Duodenal mucosa (tissue), 2 donors: ENCODE results near the gene GPR4.

Source experiments
- H3K27ac ChIP-seq: one replicate; pipeline ENCODE4 v1.7.0; 2013; ENCODE audit warnings: low read depth, low read length
- H3K27me3 ChIP-seq, 2 donors: one replicate each; pipeline ENCODE4 v1.7.0; 2013; ENCODE audit warnings: low read length in 2 of 2, control low read depth in 1 of 2; ENCODE audit not compliant: insufficient read depth in 2 of 2, control insufficient read depth in 1 of 2
- H3K36me3 ChIP-seq, 2 donors: one replicate each; pipeline ENCODE4 v1.7.0; 2013; ENCODE audit warnings: low read length in 2 of 2, control low read depth in 1 of 2; ENCODE audit not compliant: insufficient read depth in 2 of 2, control insufficient read depth in 1 of 2
- H3K4me1 ChIP-seq, 2 donors: one replicate each; pipeline ENCODE4 v1.7.0; 2013; ENCODE audit warnings: low read length in 2 of 2, control low read depth in 1 of 2; ENCODE audit not compliant: insufficient read depth in 2 of 2, control insufficient read depth in 1 of 2
- H3K4me3 ChIP-seq, 2 donors: one replicate each; pipeline ENCODE4 v1.7.0; 2013; ENCODE audit warnings: low read length in 2 of 2, low read depth in 1 of 2
- H3K9ac ChIP-seq, 2 donors: one replicate each; pipeline ENCODE4 v1.7.0; 2013; ENCODE audit warnings: low read length in 2 of 2, low read depth in 1 of 2
- H3K9me3 ChIP-seq, 2 donors: one replicate each; pipeline ENCODE4 v1.7.0; 2013; ENCODE audit warnings: low read length in 2 of 2, control low read depth in 1 of 2; ENCODE audit not compliant: control insufficient read depth in 1 of 2

Gene GPR4

GRCh38 chr19:45575216-45575615 is 26.8 kb downstream of the GPR4 start:
- peaks cover 14 to 15% of the 10 kb centered on the region in 2 donors for H3K4me1 ChIP-seq
- H3K27me3 ChIP-seq = no peaks in the 10 kb centered on the region
- H3K4me3 ChIP-seq = no peak overlapping the region
- H3K27ac ChIP-seq = no peak overlapping the region
- H3K9ac ChIP-seq = no peak overlapping the region
- H3K36me3 ChIP-seq = peaks cover 0 to 3% of the 10 kb centered on the region in 2 donors
- H3K9me3 ChIP-seq = no peaks in the 10 kb centered on the region

- Histone ChIP-seq H3K9ac (no peak overlapping the region), H3K36me3 (peaks cover 0 to 3% of the 10 kb centered on the region in 2 donors), H3K27me3 (no peaks in the 10 kb centered on the region), H3K27ac (no peak overlapping the region), H3K9me3 (no peaks in the 10 kb centered on the region), H3K4me1 (peaks cover 17 to 19% of the 10 kb centered on the region in 2 donors), H3K4me3 (no peak overlapping the region)
Measured at GRCh38 chr19:45574526-45574925, 27.5 kb downstream of the GPR4 start.

GRCh38 chr19:45571457-45572220 is 30.4 kb downstream of the GPR4 start:
- H3K27ac ChIP-seq = no peak overlapping the region
- peaks cover 16 to 18% of the 10 kb centered on the region in 2 donors for H3K4me1 ChIP-seq
- no peak overlapping the region for H3K4me3 ChIP-seq
- H3K9me3 ChIP-seq = no peaks in the 10 kb centered on the region
- H3K36me3 ChIP-seq = peaks cover 0 to 3% of the 10 kb centered on the region in 2 donors
- H3K9ac ChIP-seq = no peak overlapping the region
- H3K27me3 ChIP-seq = no peaks in the 10 kb centered on the region

GRCh38 chr19:45569619-45570421 is 32.2 kb downstream of the GPR4 start:
- Histone ChIP-seq H3K9ac (no peak overlapping the region), H3K9me3 (no peaks in the 10 kb centered on the region), H3K36me3 (peaks cover 0 to 3% of the 10 kb centered on the region in 2 donors), H3K27ac (no peak overlapping the region), H3K4me3 (no peak overlapping the region), H3K27me3 (no peaks in the 10 kb centered on the region), H3K4me1 (peaks cover 14 to 18% of the 10 kb centered on the region in 2 donors)

- Histone ChIP-seq H3K36me3 (peaks cover 0 to 3% of the 10 kb centered on the region in 2 donors), H3K9ac (no peak overlapping the region), H3K9me3 (no peaks in the 10 kb centered on the region), H3K4me3 (no peak overlapping the region), H3K27ac (no peak overlapping the region), H3K27me3 (no peaks in the 10 kb centered on the region), H3K4me1 (peaks cover 14 to 18% of the 10 kb centered on the region in 2 donors)
Measured at GRCh38 chr19:45568732-45569131, 33.3 kb downstream of the GPR4 start.

GRCh38 chr19:45567609-45568008 is 34.4 kb downstream of the GPR4 start:
- H3K27ac ChIP-seq = no peak overlapping the region

GRCh38 chr19:45564131-45564780 is 37.8 kb downstream of the GPR4 start:
- H3K9me3 ChIP-seq = no peaks in the 10 kb centered on the region
- H3K9ac ChIP-seq = peak overlapping the region in 1 of 2 donors; percentile 38
- H3K27ac ChIP-seq = no peak overlapping the region
- peaks cover 3% of the 10 kb centered on the region in 2 donors for H3K36me3 ChIP-seq
- no peaks in the 10 kb centered on the region for H3K27me3 ChIP-seq
- peaks cover 9 to 13% of the 10 kb centered on the region in 2 donors for H3K4me1 ChIP-seq
- H3K4me3 ChIP-seq = no peak overlapping the region

More at GRCh38 chr19:45567609-45568008, 34.4 kb downstream of the GPR4 start:
- Histone ChIP-seq H3K9ac (no peak overlapping the region), H3K36me3 (no peaks in the 10 kb centered on the region), H3K9me3 (no peaks in the 10 kb centered on the region), H3K4me1 (peaks cover 14 to 18% of the 10 kb centered on the region in 2 donors), H3K4me3 (no peak overlapping the region), H3K27me3 (no peaks in the 10 kb centered on the region)

- H3K27ac ChIP-seq = no peak overlapping the region
- H3K9ac ChIP-seq = no peak overlapping the region
- H3K27me3 ChIP-seq = no peaks in the 10 kb centered on the region
- H3K9me3 ChIP-seq = no peaks in the 10 kb centered on the region
- no peaks in the 10 kb centered on the region for H3K4me1 ChIP-seq
- peaks cover 3 to 8% of the 10 kb centered on the region in 2 donors for H3K36me3 ChIP-seq
- no peak overlapping the region for H3K4me3 ChIP-seq
Measured at GRCh38 chr19:45560686-45561085, 41.3 kb downstream of the GPR4 start.

GRCh38 chr19:45560038-45560437 is 42.0 kb downstream of the GPR4 start:
- Histone ChIP-seq H3K27ac (no peak overlapping the region), H3K9me3 (no peaks in the 10 kb centered on the region), H3K27me3 (no peaks in the 10 kb centered on the region), H3K4me1 (no peaks in the 10 kb centered on the region), H3K9ac (no peak overlapping the region), H3K4me3 (no peak overlapping the region), H3K36me3 (peaks cover 3 to 8% of the 10 kb centered on the region in 2 donors)
